Karpas-422 (cell line): Measurements from ENCODE around the gene GOLGA8G. TPM values are rescaled to one million over a fixed set of nuclear protein-coding genes. Genes with fewer than 3 reads are reported as not detected.
"Not testable (repeated sequence)": the region's sequence is repeated elsewhere in the genome, so short reads cannot be mapped to it uniquely, and the experiment has no call there.

Source experiments
- DNase-seq: peaks from one replicate; pipeline ENCODE4 v3.0.0-alpha.2; 2015
- H2AFZ ChIP-seq: fragments of 200-600 bp; sonication (generic); 2 replicates; pipeline ENCODE4 v1.6.1; 2014; ENCODE audit warnings: antibody characterized with exemption, low read length, mixed read lengths
- H3K27ac ChIP-seq: fragments of 200-600 bp; sonication (generic); 2 replicates; pipeline ENCODE4 v1.5.1; 2014; ENCODE audit warnings: mild to moderate bottlenecking, low read length, moderate library complexity
- H3K27me3 ChIP-seq: fragments of 200-600 bp; sonication (generic); 2 replicates; pipeline ENCODE4 v1.6.1; 2014; ENCODE audit warnings: low read length, mixed read lengths
- H3K36me3 ChIP-seq: fragments of 200-600 bp; sonication (generic); 2 replicates; pipeline ENCODE4 v1.6.1; 2014; ENCODE audit warnings: low read length, mixed read lengths; ENCODE audit not compliant: insufficient read depth
- H3K4me1 ChIP-seq: fragments of 200-600 bp; sonication (generic); 2 replicates; pipeline ENCODE4 v1.6.1; 2014; ENCODE audit warnings: mild to moderate bottlenecking, low read length, mixed read lengths
- H3K4me2 ChIP-seq: fragments of 200-600 bp; sonication (generic); 2 replicates; pipeline ENCODE4 v1.6.1; 2014; ENCODE audit warnings: low read length, low read depth, mild to moderate bottlenecking; ENCODE audit not compliant: poor library complexity, severe bottlenecking
- H3K4me3 ChIP-seq: fragments of 200-600 bp; sonication (generic); 2 replicates; pipeline ENCODE4 v1.5.1; 2014; ENCODE audit warnings: mild to moderate bottlenecking, antibody characterized with exemption, low read length, mixed read lengths
- H3K79me2 ChIP-seq: fragments of 200-600 bp; sonication (generic); 2 replicates; pipeline ENCODE4 v1.6.1; 2014; ENCODE audit warnings: mild to moderate bottlenecking, low read length, mixed read lengths
- H3K9ac ChIP-seq: fragments of 200-600 bp; sonication (generic); 2 replicates; pipeline ENCODE4 v1.6.0; 2014; ENCODE audit warnings: low read length
- H3K9me2 ChIP-seq: fragments of 200-600 bp; sonication (generic), shearing (Covaris generic); replicated peaks from 2 replicates; pipeline ENCODE4 v1.6.0; 2014; ENCODE audit warnings: mild to moderate bottlenecking, low read length, moderate library complexity; ENCODE audit not compliant: insufficient read depth
- H3K9me3 ChIP-seq: fragments of 300-700, 200-600 bp; sonication (generic); 2 replicates; pipeline ENCODE4 v1.6.1; 2014; ENCODE audit warnings: low read length, mixed read lengths
- H4K20me1 ChIP-seq: fragments of 200-600 bp; sonication (generic); 2 replicates; pipeline ENCODE4 v1.6.1; 2014; ENCODE audit warnings: mild to moderate bottlenecking, antibody characterized with exemption, low read length, low read depth; ENCODE audit not compliant: insufficient read depth
- total RNA-seq: library from RNA; depleted of rRNA; stranded (reverse); fragments of >200 nt; shearing (Covaris generic); gene quantifications from 2 replicates; pipeline ENCODE4 v1.2.3, GENCODE V29; 2014; ENCODE audit warnings: low replicate concordance; rRNA removed

The GOLGA8G gene
- not detected in 2 replicates for total RNA-seq

GRCh38 chr15:28532954-28533353, at the start of gene GOLGA8G:
Gene GOLGA8G (minus strand): TSS chr15:28532971. CDS start chr15:28532909, 62 bp downstream.
- not testable (repeated sequence) for H3K4me3 ChIP-seq, H2AFZ ChIP-seq, H3K9me3 ChIP-seq, H3K9ac ChIP-seq, H3K36me3 ChIP-seq, H3K27ac ChIP-seq, H3K4me1 ChIP-seq, DNase-seq, H3K9me2 ChIP-seq, H3K27me3 ChIP-seq, H4K20me1 ChIP-seq, H3K4me2 ChIP-seq, H3K79me2 ChIP-seq

GRCh38 chr15:28573351-28573750, 40.6 kb upstream of the GOLGA8G start:
- not testable (repeated sequence) for H3K27ac ChIP-seq, H3K9me2 ChIP-seq, H3K79me2 ChIP-seq, DNase-seq, H3K27me3 ChIP-seq, H3K4me1 ChIP-seq, H3K4me3 ChIP-seq, H3K9me3 ChIP-seq, H2AFZ ChIP-seq, H4K20me1 ChIP-seq, H3K36me3 ChIP-seq, H3K4me2 ChIP-seq, H3K9ac ChIP-seq

DNA sequence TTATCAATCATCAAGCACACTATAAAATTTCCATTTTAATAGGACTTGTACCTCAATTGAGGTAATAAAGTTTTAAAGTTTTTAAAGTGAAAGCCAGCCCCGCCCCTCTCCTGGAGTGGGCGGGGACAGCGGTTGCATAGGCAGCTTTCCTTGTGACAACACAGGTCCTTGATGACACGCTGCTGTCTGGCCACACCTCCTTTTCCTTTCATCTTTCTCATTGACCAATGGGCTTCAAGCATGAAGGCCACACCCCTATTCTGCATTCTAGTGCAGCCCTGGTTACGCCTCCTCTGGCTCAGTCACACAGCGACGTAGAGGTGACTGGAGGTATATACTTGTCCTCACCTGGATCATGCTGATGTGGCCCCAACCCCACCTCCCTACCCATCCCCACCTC, 20.5 kb upstream of the GOLGA8G start, which contains the start of gene GOLGA6L25:
Gene GOLGA6L25 (plus strand): TSS at position 301 of the 400 bp plus-strand sequence. CDS start 61 bp downstream, at position 362.
- not testable (repeated sequence) for DNase-seq, H2AFZ ChIP-seq, H3K27me3 ChIP-seq, H3K4me1 ChIP-seq, H3K79me2 ChIP-seq, H3K9ac ChIP-seq, H3K4me2 ChIP-seq, H3K36me3 ChIP-seq, H4K20me1 ChIP-seq, H3K9me3 ChIP-seq, H3K4me3 ChIP-seq, H3K9me2 ChIP-seq, H3K27ac ChIP-seq

- not testable (repeated sequence) for H3K4me3 ChIP-seq, H3K27ac ChIP-seq, H3K4me2 ChIP-seq, DNase-seq, H3K4me1 ChIP-seq, H4K20me1 ChIP-seq, H3K27me3 ChIP-seq, H3K9me3 ChIP-seq, H3K79me2 ChIP-seq, H2AFZ ChIP-seq, H3K9ac ChIP-seq, H3K9me2 ChIP-seq, H3K36me3 ChIP-seq
Observed at GRCh38 chr15:28515208-28515607, 17.6 kb downstream of the GOLGA8G start.

DNA sequence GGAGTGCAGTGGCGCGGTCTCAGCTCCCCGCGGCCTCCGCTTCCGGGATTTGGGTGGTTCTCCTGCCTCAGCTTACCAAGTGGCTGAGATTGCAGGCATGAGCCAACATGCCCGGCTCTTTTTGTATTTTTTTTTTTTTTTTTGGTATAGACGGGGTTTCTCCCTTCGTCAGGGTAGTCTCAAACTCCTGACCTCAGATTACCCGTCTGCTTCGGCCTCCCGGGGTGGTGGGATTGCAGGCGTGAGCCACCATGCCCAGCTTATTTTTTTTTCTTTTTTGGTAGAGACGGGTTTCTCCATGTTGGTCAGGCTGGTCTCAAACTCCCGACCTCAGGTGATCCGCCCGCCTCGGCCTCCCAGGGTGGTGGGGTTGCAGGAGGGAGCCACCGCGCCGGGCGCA, 18.6 kb downstream of the GOLGA8G start:
- not testable (repeated sequence) for H3K79me2 ChIP-seq, H3K36me3 ChIP-seq, H4K20me1 ChIP-seq, H3K27me3 ChIP-seq, H2AFZ ChIP-seq, H3K27ac ChIP-seq, H3K9me2 ChIP-seq, H3K4me2 ChIP-seq, H3K9me3 ChIP-seq, H3K4me1 ChIP-seq, H3K4me3 ChIP-seq, H3K9ac ChIP-seq, DNase-seq

DNA sequence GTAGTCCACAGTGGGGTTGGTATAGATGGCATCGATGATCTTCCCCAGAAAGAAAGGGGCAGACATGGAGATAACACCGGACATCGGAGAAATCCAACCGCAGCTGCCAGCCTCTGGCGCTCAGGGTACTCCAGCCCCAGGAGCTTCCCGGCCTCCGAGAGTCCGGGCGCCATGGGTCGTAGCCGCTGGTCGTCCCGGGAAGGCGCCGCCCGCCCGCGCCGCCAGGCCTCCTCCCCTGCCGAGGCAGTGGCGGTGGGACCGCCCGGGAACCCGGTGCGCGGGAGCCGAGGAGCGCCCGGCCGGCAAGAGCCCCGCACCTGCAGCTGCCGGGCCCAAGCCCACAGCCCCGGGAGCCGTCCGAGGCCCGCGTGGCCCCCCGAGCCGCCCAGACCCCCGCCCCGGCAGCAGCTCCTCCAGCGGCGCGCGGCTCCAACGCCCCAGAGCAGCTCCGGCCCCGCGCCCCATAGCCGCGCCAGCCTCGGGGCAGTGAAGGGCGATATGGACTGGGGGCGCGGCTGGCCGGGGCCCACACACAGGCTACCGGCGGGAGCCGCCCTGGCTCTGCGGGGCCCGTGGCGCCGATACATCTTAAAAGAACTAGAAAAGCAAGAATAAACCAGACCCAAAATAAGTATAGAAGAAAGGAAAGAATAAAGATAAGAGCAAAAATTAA, 24.4 kb downstream of the GOLGA8G start:
- DNase-seq, H4K20me1 ChIP-seq, H3K9me2 ChIP-seq, H2AFZ ChIP-seq, H3K4me1 ChIP-seq, H3K9me3 ChIP-seq, H3K9ac ChIP-seq, H3K79me2 ChIP-seq, H3K27ac ChIP-seq, H3K27me3 ChIP-seq, H3K4me3 ChIP-seq, H3K4me2 ChIP-seq, H3K36me3 ChIP-seq: not testable (repeated sequence)

- H3K4me2 ChIP-seq, H3K9ac ChIP-seq, H4K20me1 ChIP-seq, H3K36me3 ChIP-seq, H3K9me3 ChIP-seq, DNase-seq, H3K4me3 ChIP-seq, H3K79me2 ChIP-seq, H3K27me3 ChIP-seq, H3K27ac ChIP-seq, H2AFZ ChIP-seq, H3K4me1 ChIP-seq, H3K9me2 ChIP-seq: not testable (repeated sequence)
Observed at GRCh38 chr15:28481340-28481739, 51.4 kb downstream of the GOLGA8G start.
